Measurements from ENCODE around the gene RALGDS. TPM values are rescaled to one million over a fixed set of nuclear protein-coding genes. Genes with fewer than 3 reads are reported as not detected.
"Not testable (repeated sequence)": the region's sequence is repeated elsewhere in the genome, so short reads cannot be mapped to it uniquely, and the experiment has no call there.

Gene RALGDS
- total RNA-seq, 6 experiments from 2014 or later: 12.1 to 15.8 (median 14.8) TPM

GRCh38 chr9:133073086-133074014, 47.7 kb downstream of the RALGDS start:
- no peak overlapping the region for H3K27ac Mint-ChIP-seq
- no peaks in the 10 kb centered on the region for H3K9me3 Mint-ChIP-seq
- no peak overlapping the region for H3K4me3 Mint-ChIP-seq
- no peaks in the 10 kb centered on the region; the same call in 1 of the 2 replicates for H3K27me3 Mint-ChIP-seq (ENCODE audit: insufficient read depth)
- peaks cover 36% of the 10 kb centered on the region for H3K4me1 Mint-ChIP-seq (ENCODE audit: low read depth)
- no peak for TF ChIP-seq CTCF (IDR thresholded peaks at IDR 0.05)
- DNase-seq: no peak
- no peaks in the 10 kb centered on the region for H3K36me3 Mint-ChIP-seq (ENCODE audit: low read depth)

GRCh38 chr9:133072210-133072609, 48.8 kb downstream of the RALGDS start:
- H3K4me1 Mint-ChIP-seq (ENCODE audit: low read depth): peaks cover 36% of the 10 kb centered on the region
- not testable (repeated sequence) for H3K27ac Mint-ChIP-seq; H3K36me3 Mint-ChIP-seq (ENCODE audit: low read depth); H3K9me3 Mint-ChIP-seq; DNase-seq; H3K27me3 Mint-ChIP-seq (ENCODE audit: insufficient read depth); H3K4me3 Mint-ChIP-seq

GRCh38 chr9:133071484-133072150, 49.4 kb downstream of the RALGDS start:
- TF ChIP-seq CTCF (IDR thresholded peaks at IDR 0.05): no peak
- no peaks in the 10 kb centered on the region for H3K9me3 Mint-ChIP-seq
- no peak for DNase-seq
- H3K4me1 Mint-ChIP-seq (ENCODE audit: low read depth): peaks cover 32% of the 10 kb centered on the region
- H3K27me3 Mint-ChIP-seq (ENCODE audit: insufficient read depth): no peaks in the 10 kb centered on the region; the same call in 1 of the 2 replicates
- H3K27ac Mint-ChIP-seq: no peak overlapping the region
- no peak overlapping the region for H3K4me3 Mint-ChIP-seq
- no peaks in the 10 kb centered on the region for H3K36me3 Mint-ChIP-seq (ENCODE audit: low read depth)

- not testable (repeated sequence) for H3K4me3 Mint-ChIP-seq; DNase-seq; H3K36me3 Mint-ChIP-seq (ENCODE audit: low read depth); H3K9me3 Mint-ChIP-seq; H3K27me3 Mint-ChIP-seq (ENCODE audit: insufficient read depth); H3K27ac Mint-ChIP-seq
- peaks cover 26% of the 10 kb centered on the region for H3K4me1 Mint-ChIP-seq (ENCODE audit: low read depth)
These were observed 50.1 kb downstream of the RALGDS start for GRCh38 chr9:133070985-133071384.

- DNase-seq, H3K9me3 Mint-ChIP-seq: not testable (repeated sequence)
These were observed 50.5 kb downstream of the RALGDS start for GRCh38 chr9:133070500-133070961.

GRCh38 chr9:133068431-133068830, 52.6 kb downstream of the RALGDS start:
- not testable (repeated sequence) for H3K27me3 Mint-ChIP-seq (ENCODE audit: insufficient read depth); H3K27ac Mint-ChIP-seq; H3K9me3 Mint-ChIP-seq; H3K4me1 Mint-ChIP-seq (ENCODE audit: low read depth); H3K36me3 Mint-ChIP-seq (ENCODE audit: low read depth); DNase-seq; H3K4me3 Mint-ChIP-seq

More at GRCh38 chr9:133070500-133070961, 50.5 kb downstream of the RALGDS start:
- peaks cover 21% of the 10 kb centered on the region for H3K4me1 Mint-ChIP-seq (ENCODE audit: low read depth)
- not testable (repeated sequence) for H3K36me3 Mint-ChIP-seq (ENCODE audit: low read depth); H3K4me3 Mint-ChIP-seq; H3K27me3 Mint-ChIP-seq (ENCODE audit: insufficient read depth); H3K27ac Mint-ChIP-seq

GRCh38 chr9:133067813-133068212, 53.2 kb downstream of the RALGDS start:
- DNase-seq: no peak
- no peaks in the 10 kb centered on the region for H3K36me3 Mint-ChIP-seq (ENCODE audit: low read depth)
- no peaks in the 10 kb centered on the region for H3K4me1 Mint-ChIP-seq (ENCODE audit: low read depth)
- H3K4me3 Mint-ChIP-seq: no peak overlapping the region
- no peak overlapping the region for H3K27ac Mint-ChIP-seq
- no peaks in the 10 kb centered on the region for H3K27me3 Mint-ChIP-seq (ENCODE audit: insufficient read depth)
- no peaks in the 10 kb centered on the region for H3K9me3 Mint-ChIP-seq
- TF ChIP-seq CTCF (IDR thresholded peaks at IDR 0.05): no peak
